HCT116 (cell line): ENCODE measurements around the gene OOSP1. TPM values are rescaled to one million over a fixed set of nuclear protein-coding genes. Genes with fewer than 3 reads are reported as not detected.

Experiments
- ATAC-seq: fragments of 200-7000 bp; cut with Tn5 transposase; 2 replicates; pipeline ENCODE4 v1.9.1; 2020; ENCODE audit warnings: mild to moderate bottlenecking, moderate library complexity
- BruUV-seq: library from RNA; stranded (reverse); fragments of 400-500 nt; replicated peaks from 2 replicates; lab custom pipeline; 2021; lab: Mats Ljungman, UMichigan
- CTCF ChIA-PET: fragments of 300-600 bp; sonication (Branson Sonifier 250); formaldehyde crosslinking; loops from one replicate; lab custom pipeline; 2021; ENCODE audit warnings: antibody characterized with exemption; lab: Charles Lee
- POLR2A ChIA-PET: fragments of 300-600, 350-600 bp; sonication (Branson Sonifier 250); formaldehyde crosslinking; loops from one replicate; lab custom pipeline; 2021; ENCODE audit warnings: antibody characterized with exemption; lab: Charles Lee
- RAD21 ChIA-PET, 2 experiments: fragments of 300-600 bp; sonication (Branson Sonifier 250); formaldehyde crosslinking; loops; one replicate each; lab custom pipeline; 2023; ENCODE audit warnings: low total read pairs in 2 of 2; ENCODE audit not compliant: uncharacterized antibody in 2 of 2, unreplicated experiment in 2 of 2, low non-redundant PET in 1 of 2; lab: Charles Lee
- DNase-seq: peaks from one replicate; pipeline ENCODE4 v3.0.0-alpha.2; 2010; ENCODE audit warnings: low read depth, low spot score
- H2AFZ ChIP-seq: fragments of 200-600 bp; shearing (Covaris generic), sonication (generic); 2 replicates; pipeline ENCODE4 v1.6.1; 2017; ENCODE audit warnings: low read depth, mixed run types, mixed read lengths, antibody characterized with exemption, low read length; ENCODE audit not compliant: poor library complexity, severe bottlenecking
- H3K27ac ChIP-seq: 2 replicates; pipeline ENCODE4 v1.5.1; 2012; ENCODE audit warnings: low read depth, low read length
- H3K27me3 ChIP-seq: fragments of 200-600 bp; sonication (generic); 2 replicates; pipeline ENCODE4 v1.6.1; 2016; ENCODE audit warnings: mixed run types, low read length, mixed read lengths; ENCODE audit not compliant: insufficient read depth
- H3K36me3 ChIP-seq, 2 experiments: fragments of 200-500 bp in 1 of 2; fragments of 200-600 bp in 1 of 2; sonication (Bioruptor generic) in 1 of 2; sonication (generic) in 1 of 2; 2 replicates each; pipeline versions ENCODE4 v1.5.1 to v1.6.1; 2014 to 2016; ENCODE audit warnings: low read length in 2 of 2, inconsistent platforms in 1 of 2, mixed read lengths in 1 of 2, mixed run types in 1 of 2; ENCODE audit not compliant: insufficient read depth in 2 of 2, control insufficient read depth in 1 of 2
- H3K4me1 ChIP-seq, 2 experiments: fragments of 200-600 bp in 1 of 2; sonication (generic) in 1 of 2; 2 replicates each; pipeline versions ENCODE4 v1.5.1 to v1.6.1; 2012 to 2017; ENCODE audit warnings: low read length in 2 of 2, inconsistent platforms in 1 of 2, mild to moderate bottlenecking in 1 of 2, mixed read lengths in 1 of 2, mixed run types in 1 of 2, moderate library complexity in 1 of 2; ENCODE audit not compliant: insufficient read depth in 2 of 2, control insufficient read depth in 1 of 2
- H3K4me2 ChIP-seq: fragments of 200-600 bp; sonication (generic); 2 replicates; pipeline ENCODE4 v1.6.1; 2017; ENCODE audit warnings: mixed run types, low read length, mixed read lengths
- H3K4me3 ChIP-seq, 2 experiments: fragments of 200-600 bp in 1 of 2; sonication (generic) in 1 of 2; replicated peaks in 1 of 2; 2 replicates each; pipeline ENCODE4 v1.5.1; 2011 to 2016; ENCODE audit warnings: low read length in 2 of 2, control low read depth in 1 of 2, low read depth in 1 of 2, mild to moderate bottlenecking in 1 of 2, mixed read lengths in 1 of 2, mixed run types in 1 of 2
- H3K79me2 ChIP-seq: fragments of 200-600 bp; sonication (generic); 2 replicates; pipeline ENCODE4 v1.6.1; 2017; ENCODE audit warnings: mild to moderate bottlenecking, mixed run types, low read length, moderate library complexity, mixed read lengths; ENCODE audit not compliant: insufficient read depth
- H3K9ac ChIP-seq: fragments of 200-600 bp; sonication (generic); 2 replicates; pipeline ENCODE4 v1.6.1; 2016; ENCODE audit warnings: low read length, mixed read lengths
- H3K9me2 ChIP-seq: fragments of 200-600 bp; sonication (generic), shearing (Covaris generic); 2 replicates; pipeline ENCODE4 v1.6.1; 2017; ENCODE audit warnings: mixed run types, mild to moderate bottlenecking, moderate library complexity; ENCODE audit not compliant: insufficient read depth
- H3K9me3 ChIP-seq, 2 experiments: fragments of 200-500 bp in 1 of 2; fragments of 200-600 bp in 1 of 2; sonication (Bioruptor generic) in 1 of 2; sonication (generic) in 1 of 2; 2 replicates each; pipeline ENCODE4 v1.6.1; 2014 to 2017; ENCODE audit warnings: low read length in 2 of 2, mixed read lengths in 2 of 2, inconsistent platforms in 1 of 2, low read depth in 1 of 2, mild to moderate bottlenecking in 1 of 2, mixed run types in 1 of 2, moderate library complexity in 1 of 2; ENCODE audit not compliant: control insufficient read depth in 1 of 2, insufficient read depth in 1 of 2
- H4K20me1 ChIP-seq: fragments of 200-600 bp; sonication (generic), shearing (Covaris generic); 2 replicates; pipeline ENCODE4 v1.6.1; 2017; ENCODE audit warnings: mixed run types, mild to moderate bottlenecking, moderate library complexity; ENCODE audit not compliant: insufficient read depth
- CBX3 ChIP-seq: IDR thresholded peaks from 2 replicates; pipeline ENCODE4 v1.6.1; 2012; ENCODE audit warnings: low read depth
- CEBPB ChIP-seq: IDR thresholded peaks from 2 replicates; pipeline ENCODE4 v1.6.1; 2012; ENCODE audit warnings: low read depth
- ELF1 ChIP-seq: IDR thresholded peaks from 2 replicates; pipeline ENCODE4 v1.6.1; 2012; ENCODE audit warnings: low read depth, borderline replicate concordance
- EZH2 ChIP-seq: fragments of 200-600 bp; sonication (generic); IDR thresholded peaks from 2 replicates; pipeline ENCODE4 v1.6.1; 2017; ENCODE audit warnings: antibody characterized with exemption, mixed run types
- EZH2phosphoT487 ChIP-seq: fragments of 200-600 bp; IDR thresholded peaks from 2 replicates; pipeline ENCODE4 v1.6.1; 2018; ENCODE audit warnings: antibody characterized with exemption, borderline replicate concordance
- FOSL1 ChIP-seq: IDR thresholded peaks from 2 replicates; pipeline ENCODE4 v1.6.1; 2012; ENCODE audit warnings: low read depth
- POLR2A ChIP-seq: IDR thresholded peaks from 2 replicates; pipeline ENCODE4 v1.7.0; 2011; ENCODE audit warnings: borderline replicate concordance; ENCODE audit not compliant: insufficient read depth, insufficient read length; ENCODE audit errors: extremely low read depth
- RAD21 ChIP-seq: IDR thresholded peaks from 2 replicates; pipeline ENCODE4 v1.6.1; 2012; ENCODE audit warnings: low read depth, mild to moderate bottlenecking
- SIN3A ChIP-seq: IDR thresholded peaks from 2 replicates; pipeline ENCODE4 v1.6.1; 2012; ENCODE audit warnings: low read depth
- SP1 ChIP-seq: IDR thresholded peaks from 2 replicates; pipeline ENCODE4 v1.6.1; 2012; ENCODE audit warnings: low read depth
- SRF ChIP-seq: IDR thresholded peaks from 2 replicates; pipeline ENCODE4 v1.6.1; 2012; ENCODE audit warnings: low read depth
- TCF7L2 ChIP-seq: IDR thresholded peaks from 2 replicates; pipeline ENCODE4 v1.7.0; 2011; ENCODE audit warnings: borderline replicate concordance, inconsistent platforms; ENCODE audit not compliant: insufficient read depth, insufficient read length; ENCODE audit errors: extremely low read depth
- ZFX ChIP-seq: fragments of 450-650 bp; IDR thresholded peaks from 2 replicates; pipeline ENCODE4 v1.6.1; 2017
- ZNF274 ChIP-seq: fragments of 200-500 bp; sonication (Bioruptor generic); IDR thresholded peaks from 2 replicates; pipeline ENCODE4 v1.6.1; 2014; ENCODE audit warnings: mild to moderate bottlenecking, low read depth, low read length, inconsistent platforms
- intact Hi-C: fragments of 100-400 bp; cut with micrococcal nuclease; formaldehyde crosslinking; loops from 2 replicates; pipeline ENCODE4 v1.10.0; 2022
- total RNA-seq: library from RNA; stranded (reverse); gene quantifications from one replicate; pipeline ENCODE4 v1.2.1, GENCODE V29; 2021; ENCODE audit not compliant: unreplicated experiment
- TF ChIP-seq, protein P1 (sequence below): IDR thresholded peaks from 2 replicates; pipeline ENCODE4 v1.6.1; 2012
- TF ChIP-seq, protein P2 (sequence below): IDR thresholded peaks from 2 replicates; pipeline ENCODE4 v1.6.1; 2012; ENCODE audit warnings: low read depth
- TF ChIP-seq, protein P3 (sequence below): IDR thresholded peaks from 2 replicates; pipeline ENCODE4 v1.6.1; 2011; ENCODE audit warnings: mild to moderate bottlenecking, low read length, moderate library complexity; ENCODE audit not compliant: insufficient replicate concordance; ENCODE audit errors: extremely low read depth

OOSP1 gene
- total RNA-seq, 1 experiment from 2014 or later, result not detected

DNA sequence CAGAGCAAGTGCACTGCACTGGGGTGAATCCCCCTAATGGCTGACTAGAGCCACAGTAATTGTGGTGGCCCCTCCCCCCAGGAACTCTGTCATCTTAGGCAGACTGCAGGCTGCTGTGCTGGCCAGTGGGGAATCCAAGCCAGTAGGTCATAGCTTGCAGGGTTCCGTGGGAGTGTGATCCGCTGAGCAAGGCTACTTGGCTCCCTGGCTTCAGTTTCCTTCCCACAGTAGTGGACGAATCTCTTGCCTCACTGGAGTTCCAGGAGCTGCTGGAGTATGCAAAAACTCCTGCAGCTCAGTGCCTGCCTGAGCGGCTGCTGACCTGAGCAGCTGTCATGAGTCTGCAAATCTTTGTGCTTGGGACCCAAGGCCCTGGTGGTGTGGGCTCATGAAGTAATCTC is 46.5 kb upstream of the OOSP1 start:
- intact Hi-C loops, result no loop called here

DNA sequence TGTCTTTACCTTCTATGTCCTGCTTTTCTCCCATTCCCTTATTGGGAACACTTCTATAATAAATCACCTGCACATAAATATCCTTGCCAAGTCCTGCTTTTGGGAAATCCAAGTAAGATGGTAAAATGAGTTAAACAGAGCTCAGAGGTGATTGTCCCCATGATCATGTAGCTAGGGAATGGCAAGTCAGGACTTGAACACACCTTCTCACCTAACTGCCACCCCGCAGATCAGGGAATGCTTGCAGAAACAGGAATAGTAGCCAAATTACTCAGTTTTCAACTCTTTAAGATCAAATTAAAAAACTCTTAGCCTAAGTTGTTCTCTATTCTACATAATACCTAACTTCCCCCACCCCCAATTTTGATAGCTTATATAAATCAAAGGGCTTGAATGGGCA is 43.6 kb upstream of the OOSP1 start:
- H3K4me1 ChIP-seq, result peaks cover 0 to 4% of the 10 kb centered on the region in 2 experiments; a peak in 1 of 4 replicates
- H3K36me3 ChIP-seq, result no peaks in the 10 kb centered on the region
- H2AFZ ChIP-seq, result no peak overlapping the region
- ChIA-PET POLR2A (no interaction called here), CTCF (no interaction called here), RAD21 (no interaction called here)
- no peak for DNase-seq
- intact Hi-C loops, result no loop called here
- H3K4me2 ChIP-seq, result no peak overlapping the region
- H3K9me2 ChIP-seq, result no peaks in the 10 kb centered on the region
- H3K27ac ChIP-seq, result no peak overlapping the region
- no peaks in the 10 kb centered on the region for H3K9me3 ChIP-seq
- no peak for ATAC-seq
- no TSS peak for BruUV-seq
- no peaks in the 10 kb centered on the region for H3K27me3 ChIP-seq
- H3K4me3 ChIP-seq, result no peak overlapping the region
- H3K9ac ChIP-seq, result no peak overlapping the region
- H3K79me2 ChIP-seq, result no peaks in the 10 kb centered on the region
- no peaks in the 10 kb centered on the region for H4K20me1 ChIP-seq
- TF ChIP-seq, protein P1, sequence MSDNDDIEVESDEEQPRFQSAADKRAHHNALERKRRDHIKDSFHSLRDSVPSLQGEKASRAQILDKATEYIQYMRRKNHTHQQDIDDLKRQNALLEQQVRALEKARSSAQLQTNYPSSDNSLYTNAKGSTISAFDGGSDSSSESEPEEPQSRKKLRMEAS, result no peak
- TF ChIP-seq, protein P2, sequence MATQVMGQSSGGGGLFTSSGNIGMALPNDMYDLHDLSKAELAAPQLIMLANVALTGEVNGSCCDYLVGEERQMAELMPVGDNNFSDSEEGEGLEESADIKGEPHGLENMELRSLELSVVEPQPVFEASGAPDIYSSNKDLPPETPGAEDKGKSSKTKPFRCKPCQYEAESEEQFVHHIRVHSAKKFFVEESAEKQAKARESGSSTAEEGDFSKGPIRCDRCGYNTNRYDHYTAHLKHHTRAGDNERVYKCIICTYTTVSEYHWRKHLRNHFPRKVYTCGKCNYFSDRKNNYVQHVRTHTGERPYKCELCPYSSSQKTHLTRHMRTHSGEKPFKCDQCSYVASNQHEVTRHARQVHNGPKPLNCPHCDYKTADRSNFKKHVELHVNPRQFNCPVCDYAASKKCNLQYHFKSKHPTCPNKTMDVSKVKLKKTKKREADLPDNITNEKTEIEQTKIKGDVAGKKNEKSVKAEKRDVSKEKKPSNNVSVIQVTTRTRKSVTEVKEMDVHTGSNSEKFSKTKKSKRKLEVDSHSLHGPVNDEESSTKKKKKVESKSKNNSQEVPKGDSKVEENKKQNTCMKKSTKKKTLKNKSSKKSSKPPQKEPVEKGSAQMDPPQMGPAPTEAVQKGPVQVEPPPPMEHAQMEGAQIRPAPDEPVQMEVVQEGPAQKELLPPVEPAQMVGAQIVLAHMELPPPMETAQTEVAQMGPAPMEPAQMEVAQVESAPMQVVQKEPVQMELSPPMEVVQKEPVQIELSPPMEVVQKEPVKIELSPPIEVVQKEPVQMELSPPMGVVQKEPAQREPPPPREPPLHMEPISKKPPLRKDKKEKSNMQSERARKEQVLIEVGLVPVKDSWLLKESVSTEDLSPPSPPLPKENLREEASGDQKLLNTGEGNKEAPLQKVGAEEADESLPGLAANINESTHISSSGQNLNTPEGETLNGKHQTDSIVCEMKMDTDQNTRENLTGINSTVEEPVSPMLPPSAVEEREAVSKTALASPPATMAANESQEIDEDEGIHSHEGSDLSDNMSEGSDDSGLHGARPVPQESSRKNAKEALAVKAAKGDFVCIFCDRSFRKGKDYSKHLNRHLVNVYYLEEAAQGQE, result no peak
- no peak for TF ChIP-seq CEBPB
- TF ChIP-seq ZNF274, result no peak
- no peak for TF ChIP-seq SP1
- TF ChIP-seq SIN3A, result no peak
- no peak for TF ChIP-seq ZFX
- TF ChIP-seq FOSL1, result no peak
- no peak for TF ChIP-seq POLR2A
- no peak for TF ChIP-seq SRF
- no peak for TF ChIP-seq EZH2

More for the DNA sequence above, 46.5 kb upstream of the OOSP1 start:
- H3K9me3 ChIP-seq, result no peaks in the 10 kb centered on the region
- no peak for DNase-seq
- POLR2A ChIA-PET, result no interaction called here
- no peaks in the 10 kb centered on the region for H3K4me1 ChIP-seq
- TF ChIP-seq FOSL1, result no peak
- TF ChIP-seq CBX3, result no peak
- TF ChIP-seq, protein P1, result no peak
- TF ChIP-seq EZH2, result no peak
- TF ChIP-seq EZH2phosphoT487, result no peak
- no peak for TF ChIP-seq ELF1
- TF ChIP-seq POLR2A, result no peak
- no peak for TF ChIP-seq TCF7L2
- TF ChIP-seq RAD21, result no peak
- TF ChIP-seq, protein P3, sequence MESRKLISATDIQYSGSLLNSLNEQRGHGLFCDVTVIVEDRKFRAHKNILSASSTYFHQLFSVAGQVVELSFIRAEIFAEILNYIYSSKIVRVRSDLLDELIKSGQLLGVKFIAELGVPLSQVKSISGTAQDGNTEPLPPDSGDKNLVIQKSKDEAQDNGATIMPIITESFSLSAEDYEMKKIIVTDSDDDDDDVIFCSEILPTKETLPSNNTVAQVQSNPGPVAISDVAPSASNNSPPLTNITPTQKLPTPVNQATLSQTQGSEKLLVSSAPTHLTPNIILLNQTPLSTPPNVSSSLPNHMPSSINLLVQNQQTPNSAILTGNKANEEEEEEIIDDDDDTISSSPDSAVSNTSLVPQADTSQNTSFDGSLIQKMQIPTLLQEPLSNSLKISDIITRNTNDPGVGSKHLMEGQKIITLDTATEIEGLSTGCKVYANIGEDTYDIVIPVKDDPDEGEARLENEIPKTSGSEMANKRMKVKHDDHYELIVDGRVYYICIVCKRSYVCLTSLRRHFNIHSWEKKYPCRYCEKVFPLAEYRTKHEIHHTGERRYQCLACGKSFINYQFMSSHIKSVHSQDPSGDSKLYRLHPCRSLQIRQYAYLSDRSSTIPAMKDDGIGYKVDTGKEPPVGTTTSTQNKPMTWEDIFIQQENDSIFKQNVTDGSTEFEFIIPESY, result no peak
- TF ChIP-seq SP1, result no peak
- TF ChIP-seq, all 23 proteins: peak for 0
- RAD21 ChIA-PET, result no interaction called here
- H3K79me2 ChIP-seq, result no peaks in the 10 kb centered on the region
- BruUV-seq, result no TSS peak
- H3K4me2 ChIP-seq, result no peak overlapping the region
- no peaks in the 10 kb centered on the region for H3K9me2 ChIP-seq
- no peak; the same call in 1 of the 2 replicates for ATAC-seq
- H2AFZ ChIP-seq, result no peak overlapping the region
- CTCF ChIA-PET, result no interaction called here
- no peak overlapping the region for H3K27ac ChIP-seq
- no peaks in the 10 kb centered on the region for H4K20me1 ChIP-seq
- no peaks in the 10 kb centered on the region for H3K27me3 ChIP-seq
- no peaks in the 10 kb centered on the region for H3K36me3 ChIP-seq
- no peak overlapping the region for H3K9ac ChIP-seq
- H3K4me3 ChIP-seq, result no peak overlapping the region
